NAMALWA (cell line): ENCODE measurements around the gene SLC22A23.
"Not testable (repeated sequence)": the region's sequence is repeated elsewhere in the genome, so short reads cannot be mapped to it uniquely, and the experiment has no call there.

Experiments
- DNase-seq: peaks from one replicate; pipeline ENCODE4 v3.0.0-alpha.2; 2015; ENCODE audit warnings: low spot score

SLC22A23 gene

GRCh38 chr6:3403238-3404173, 53.3 kb downstream of the SLC22A23 start:
- DNase-seq = no peak

DNA sequence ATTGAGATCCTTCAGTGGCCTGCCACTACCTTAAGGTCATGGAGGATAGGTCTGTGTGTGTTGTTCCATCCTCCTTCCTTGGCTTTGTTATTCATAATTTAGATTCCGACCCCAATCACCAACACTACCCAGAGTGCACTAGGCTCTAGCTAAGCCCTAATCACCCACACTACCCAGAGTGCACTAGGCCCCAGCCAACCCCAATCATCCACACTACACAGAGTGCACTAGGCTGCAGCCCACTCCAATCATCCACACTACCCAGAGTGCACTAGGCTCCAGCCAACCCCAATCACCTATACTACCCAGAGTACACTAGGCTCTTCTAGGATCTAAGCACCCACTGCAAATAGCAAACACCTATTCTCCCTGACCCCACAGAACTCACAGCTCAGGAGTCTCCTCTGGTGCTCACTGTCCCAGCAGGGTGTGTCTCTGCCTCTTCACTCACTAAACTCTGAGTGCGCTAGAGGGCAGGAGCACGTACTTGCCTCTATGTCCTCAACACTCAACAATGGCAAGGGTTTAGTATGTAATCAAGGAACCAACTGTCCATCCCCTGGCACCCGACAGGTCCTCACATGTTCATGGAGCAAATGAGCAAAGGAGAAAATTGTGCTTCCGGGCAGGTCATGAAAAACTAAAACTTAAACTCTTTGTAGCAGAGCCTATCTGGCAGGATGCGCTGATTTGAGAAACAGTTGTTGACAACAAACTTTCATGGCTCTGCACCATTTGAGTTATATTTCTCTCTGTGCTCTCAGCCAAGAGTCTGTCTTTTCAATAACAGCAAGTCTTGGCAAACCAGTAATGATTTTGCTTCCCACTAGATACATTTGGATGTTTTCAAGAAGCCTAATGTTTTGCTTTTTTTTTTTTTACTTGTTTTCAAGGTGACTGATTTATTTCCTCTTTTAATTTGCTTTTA, 54.3 kb downstream of the SLC22A23 start:
- DNase-seq = no peak

DNA sequence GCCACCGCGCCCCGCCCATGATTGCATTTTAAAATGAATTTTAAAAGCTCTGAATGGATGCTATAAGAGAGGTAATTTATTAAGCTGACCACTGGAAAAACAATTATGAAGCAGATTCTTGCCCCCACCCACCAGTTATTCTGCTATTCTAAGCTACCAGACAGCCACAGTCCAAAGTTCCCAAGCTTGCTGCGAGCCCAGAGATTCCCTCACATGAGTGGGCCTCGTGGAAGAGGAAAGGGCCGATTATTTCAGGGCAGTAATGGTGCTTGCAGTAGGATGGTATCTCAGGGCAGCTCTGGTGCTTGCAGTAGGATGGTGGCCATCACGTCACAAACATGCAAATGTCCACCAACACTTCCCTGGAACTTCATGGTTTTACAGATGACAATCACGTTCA, 56.7 kb downstream of the SLC22A23 start:
- no peak for DNase-seq

DNA sequence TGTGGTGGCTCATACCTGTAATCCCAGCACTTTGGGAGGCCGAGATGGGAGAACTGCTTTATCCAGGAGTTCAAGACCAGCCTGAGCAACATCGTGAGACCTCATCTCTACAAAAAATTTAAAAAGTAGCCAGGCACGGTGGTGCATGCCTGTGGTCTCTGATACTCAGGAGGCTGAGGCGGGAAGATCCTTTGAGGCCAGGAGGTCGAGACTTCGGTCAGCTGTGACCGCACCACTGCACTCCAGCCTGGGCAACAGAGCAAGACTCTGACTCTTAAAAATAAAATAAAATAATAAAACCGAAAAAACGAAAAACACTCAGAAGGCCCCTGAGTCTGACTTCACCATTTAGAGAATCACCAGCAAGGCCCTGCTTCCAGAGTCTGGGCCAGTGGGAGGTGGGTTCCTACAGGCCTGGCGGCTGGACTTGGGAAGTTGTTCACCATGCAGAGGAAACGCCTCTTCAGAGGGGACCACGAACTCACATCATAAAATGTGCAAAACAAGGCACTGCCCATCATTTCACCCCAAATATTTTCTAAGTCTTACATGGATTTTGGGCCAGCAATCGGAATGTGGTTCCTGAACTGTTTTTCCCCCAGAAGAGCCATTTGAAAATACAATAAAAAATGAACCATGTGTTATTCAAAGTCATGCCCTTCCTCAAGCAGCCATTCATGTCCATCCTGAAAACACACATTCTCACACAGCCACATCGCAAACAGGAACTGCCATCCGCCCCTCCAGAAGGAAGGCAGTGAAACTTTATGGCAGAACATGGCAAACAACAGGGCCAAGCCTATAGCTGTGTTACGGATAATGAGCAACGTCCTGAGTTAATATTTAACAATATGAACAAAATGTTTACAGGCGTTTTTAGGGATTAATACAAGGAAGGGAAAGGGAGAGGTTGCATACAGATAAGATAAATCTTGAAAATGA, 57.8 kb downstream of the SLC22A23 start:
- DNase-seq = no peak

DNA sequence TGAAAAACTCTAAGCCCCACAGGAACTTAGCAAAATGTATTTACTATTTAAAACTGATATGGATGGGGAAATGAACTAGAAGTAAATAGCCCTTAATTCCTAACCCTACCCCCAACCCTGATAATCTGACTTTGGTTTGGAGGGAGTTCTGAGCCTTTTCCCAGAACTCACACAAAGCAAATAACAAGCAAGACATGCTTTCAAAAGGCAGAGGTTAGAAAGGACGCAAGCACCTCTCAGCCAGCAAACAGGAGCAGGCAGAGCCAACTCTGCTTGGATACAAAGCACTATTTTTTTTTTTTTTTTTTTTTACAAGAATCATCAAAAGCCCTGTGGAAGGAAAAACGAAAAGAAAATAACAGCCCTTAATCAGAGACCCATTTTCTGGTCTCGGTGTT, 58.7 kb downstream of the SLC22A23 start:
- no peak for DNase-seq

- DNase-seq = no peak
These were observed 59.4 kb downstream of the SLC22A23 start for GRCh38 chr6:3397229-3398164.

GRCh38 chr6:3396503-3397180, 60.2 kb downstream of the SLC22A23 start:
- no peak for DNase-seq

DNA sequence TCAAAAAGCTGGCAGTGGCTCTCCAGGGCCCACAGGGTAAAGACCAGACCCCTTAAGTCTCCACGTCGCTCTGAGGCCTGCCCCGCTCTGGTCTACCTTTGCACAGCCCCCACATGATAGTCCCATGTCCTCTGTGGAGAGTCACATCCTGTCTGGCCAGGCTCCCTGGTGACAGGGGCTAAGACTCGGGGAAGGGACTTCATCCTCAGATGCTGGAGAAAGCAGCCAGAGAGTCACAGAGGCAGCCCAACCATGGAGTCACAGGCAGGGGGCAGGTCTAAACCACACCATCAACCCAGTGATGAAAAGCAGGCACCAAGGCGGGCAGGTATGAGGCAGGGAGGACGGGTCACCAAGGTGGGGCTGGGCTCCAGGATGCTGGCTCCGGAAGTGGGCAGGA, 62.2 kb downstream of the SLC22A23 start:
- no peak for DNase-seq

DNA sequence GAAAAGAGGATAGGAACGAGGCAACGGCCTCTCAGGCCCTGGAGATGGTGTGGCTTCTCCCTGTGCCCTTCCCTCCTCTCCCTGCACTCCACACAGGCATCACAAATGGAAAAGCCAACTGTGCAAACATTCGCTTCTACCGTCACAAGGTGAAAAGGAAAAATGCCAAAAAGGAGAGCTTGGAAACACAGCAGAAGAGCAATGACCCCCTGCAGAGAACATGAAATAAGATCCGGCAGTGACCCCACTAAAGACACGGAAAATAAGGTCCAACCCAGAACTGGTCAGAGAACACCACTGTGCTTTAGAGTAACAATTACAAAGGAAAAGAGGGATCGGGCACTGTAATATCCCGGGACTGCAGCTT, 63.0 kb downstream of the SLC22A23 start:
- DNase-seq = no peak

DNA sequence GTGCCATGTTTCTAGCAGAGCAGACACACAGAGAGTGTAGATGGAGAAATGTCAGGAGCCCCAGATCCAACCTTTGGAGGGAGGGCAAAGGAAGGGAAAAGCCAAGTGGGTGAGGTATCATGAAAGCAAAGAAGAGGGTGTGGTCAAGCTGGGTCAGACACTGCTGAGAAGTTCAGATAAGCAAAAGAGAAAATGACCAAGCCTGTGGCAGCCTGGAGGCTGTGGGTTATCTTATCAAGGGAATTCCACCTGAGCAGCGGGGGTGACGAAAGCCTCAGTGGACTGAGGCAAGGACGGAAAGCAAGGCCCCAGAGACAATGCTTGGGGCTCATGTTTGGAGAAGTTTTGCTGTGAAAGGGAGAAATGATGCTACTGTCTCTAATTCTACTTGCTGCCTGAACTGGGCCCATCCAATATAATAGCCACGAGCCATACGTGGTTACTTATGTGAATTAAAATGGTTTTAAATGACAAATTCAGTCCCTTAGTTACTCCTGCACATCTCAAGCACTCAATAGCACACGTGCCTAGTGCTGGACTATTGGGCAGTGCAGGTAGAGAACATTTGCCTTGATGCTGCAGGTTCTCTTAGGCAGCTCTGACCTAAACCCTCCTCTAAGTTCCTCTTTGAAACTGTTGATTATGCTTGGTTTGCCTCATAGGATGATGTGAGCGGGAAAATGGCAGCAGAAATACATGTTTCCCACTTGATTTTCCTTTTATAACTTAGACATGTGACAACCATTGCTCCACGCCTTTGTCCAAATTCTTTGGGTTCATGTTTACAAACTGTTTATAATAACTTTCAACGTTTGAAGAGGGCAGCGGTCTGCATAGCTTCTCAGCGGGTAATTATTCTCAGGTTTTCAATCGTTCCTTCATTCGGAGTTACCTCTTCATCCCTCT, 63.7 kb downstream of the SLC22A23 start:
- DNase-seq = no peak

- DNase-seq = no peak
These were observed 64.9 kb downstream of the SLC22A23 start for GRCh38 chr6:3391902-3392458.

GRCh38 chr6:3390698-3391097, 66.2 kb downstream of the SLC22A23 start:
- DNase-seq = no peak

DNA sequence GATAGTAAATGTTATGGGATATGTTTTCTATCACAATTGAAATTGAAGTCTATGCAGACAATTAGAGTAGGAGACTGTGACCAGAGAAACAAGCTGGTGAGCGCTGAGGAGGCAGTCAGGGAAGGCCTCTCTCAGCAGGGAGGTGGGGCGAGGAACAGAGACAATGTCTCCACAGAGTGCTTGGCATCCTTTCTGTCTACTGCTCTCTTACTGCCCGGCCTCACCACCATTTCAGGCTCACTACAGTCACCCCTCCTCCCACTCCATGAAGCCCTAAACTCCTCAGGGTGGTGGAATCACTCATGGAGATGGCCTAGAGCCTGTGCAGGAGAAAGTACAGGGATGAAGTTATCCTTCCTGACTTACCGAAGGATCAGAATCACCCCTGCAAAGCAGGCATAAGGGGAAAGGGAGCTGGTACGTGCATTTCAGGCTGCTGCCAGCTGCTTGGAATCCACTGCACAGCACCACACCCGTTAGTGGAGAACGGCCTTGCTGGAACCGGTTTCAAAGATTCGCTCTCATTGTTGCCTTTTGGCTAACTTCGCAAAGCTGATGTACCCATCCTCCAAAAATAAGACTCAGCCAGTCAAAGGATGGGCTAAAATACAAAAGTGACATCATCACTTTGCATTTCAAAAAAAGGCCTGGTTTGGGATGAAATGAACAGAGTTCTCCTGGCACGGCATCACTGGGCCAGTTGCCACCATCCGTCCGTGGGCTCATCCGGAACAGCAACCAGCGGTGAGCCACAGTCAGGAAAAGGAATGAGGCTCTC, 67.3 kb downstream of the SLC22A23 start:
- DNase-seq = no peak

- DNase-seq = no peak
These were observed 68.1 kb downstream of the SLC22A23 start for GRCh38 chr6:3388786-3389185.

DNA sequence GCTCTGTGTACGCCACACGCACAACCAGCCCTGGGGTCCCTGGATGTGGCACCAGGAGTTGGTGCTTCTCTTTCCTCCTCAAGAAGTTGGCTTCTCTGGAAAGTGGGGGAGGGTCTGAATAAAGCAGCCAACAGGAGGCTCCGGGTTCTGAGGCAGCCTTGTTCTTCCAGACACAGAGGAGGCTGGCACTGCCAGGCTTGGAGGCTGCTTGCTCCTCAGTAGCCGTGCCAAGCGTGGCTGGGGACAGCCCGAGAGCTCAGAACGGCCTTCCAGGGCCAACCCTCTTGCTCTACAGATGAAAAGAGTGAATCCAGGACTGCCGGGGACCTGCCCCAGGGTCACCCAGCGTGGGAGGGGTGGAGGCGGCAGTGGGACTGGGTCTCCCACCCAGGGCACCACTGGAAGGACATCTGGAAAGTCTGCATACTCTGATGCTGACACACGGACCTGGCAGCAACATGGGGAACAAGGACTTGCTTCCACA, 70.4 kb downstream of the SLC22A23 start:
- DNase-seq = no peak

GRCh38 chr6:3385660-3386151, 71.1 kb downstream of the SLC22A23 start:
- DNase-seq = no peak

DNA sequence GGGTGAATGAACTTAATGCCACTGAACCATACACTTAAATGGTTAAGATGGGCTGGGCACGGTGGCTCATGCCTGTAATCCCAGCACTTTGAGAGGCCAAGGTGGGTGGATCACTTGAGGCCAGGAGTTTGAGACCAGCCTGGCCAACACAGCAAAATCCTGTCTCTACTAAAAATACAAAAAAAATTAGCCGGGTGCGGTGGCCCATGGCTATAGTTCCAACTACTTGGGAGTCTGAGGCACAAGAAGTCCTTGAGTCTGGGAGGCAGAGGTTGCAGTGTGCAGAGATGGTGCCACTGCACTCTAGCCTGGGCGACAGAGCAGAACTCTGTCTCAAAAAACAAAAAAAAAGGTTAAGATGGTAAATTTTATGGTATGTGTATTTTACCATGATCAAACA, 71.7 kb downstream of the SLC22A23 start:
- not testable (repeated sequence) for DNase-seq
